OCI-LY1 (cell line): ENCODE data around the gene EP300.

Experiments used
- H2AFZ ChIP-seq: fragments of 200-600 bp; sonication (generic), shearing (Covaris generic); 2 replicates; pipeline ENCODE4 v1.6.0; 2014; ENCODE audit warnings: antibody characterized with exemption, mild to moderate bottlenecking, low read length
- H3F3A ChIP-seq: fragments of 200-600 bp; sonication (generic), shearing (Covaris generic); 2 replicates; pipeline ENCODE4 v1.6.0; 2014; ENCODE audit warnings: mild to moderate bottlenecking, antibody characterized with exemption, low read length, moderate library complexity; ENCODE audit not compliant: insufficient read depth
- H3K27ac ChIP-seq: fragments of 200-600 bp; sonication (generic); 2 replicates; pipeline ENCODE4 v1.5.1; 2014; ENCODE audit warnings: low read length, mixed run types, mild to moderate bottlenecking, low read depth; ENCODE audit not compliant: poor library complexity, severe bottlenecking
- H3K27me3 ChIP-seq: fragments of 200-600 bp; sonication (generic); 2 replicates; pipeline ENCODE4 v1.6.0; 2014; ENCODE audit warnings: antibody characterized with exemption, mild to moderate bottlenecking, low read length, moderate library complexity; ENCODE audit not compliant: insufficient read depth
- H3K36me3 ChIP-seq: fragments of 200-600 bp; sonication (generic); 2 replicates; pipeline ENCODE4 v1.6.1; 2014; ENCODE audit warnings: mild to moderate bottlenecking, antibody characterized with exemption, low read length, moderate library complexity, mixed read lengths; ENCODE audit not compliant: insufficient read depth
- H3K4me1 ChIP-seq: fragments of 200-600 bp; sonication (generic); 2 replicates; pipeline ENCODE4 v1.5.1; 2014; ENCODE audit warnings: mild to moderate bottlenecking, low read length, moderate library complexity; ENCODE audit not compliant: insufficient read depth, severe bottlenecking
- H3K4me2 ChIP-seq: fragments of 200-600 bp; sonication (generic), shearing (Covaris generic); 2 replicates; pipeline ENCODE4 v1.6.1; 2014; ENCODE audit warnings: low read length
- H3K4me3 ChIP-seq: fragments of 200-600 bp; sonication (generic); 2 replicates; pipeline ENCODE4 v1.5.1; 2014; ENCODE audit warnings: low read length, low read depth, mild to moderate bottlenecking, mixed read lengths; ENCODE audit not compliant: poor library complexity, severe bottlenecking
- H3K79me2 ChIP-seq: fragments of 200-600 bp; shearing (Covaris generic); 2 replicates; pipeline ENCODE4 v1.6.1; 2016; ENCODE audit warnings: mixed run types, low read length, mixed read lengths; ENCODE audit not compliant: insufficient read depth
- H3K9ac ChIP-seq: fragments of 200-600 bp; sonication (generic), shearing (Covaris generic); 2 replicates; pipeline ENCODE4 v1.6.1; 2014; ENCODE audit warnings: mild to moderate bottlenecking, low read length, mixed read lengths
- H3K9me2 ChIP-seq: fragments of 200-600 bp; sonication (generic), shearing (Covaris generic); 2 replicates; pipeline ENCODE4 v1.6.1; 2014; ENCODE audit warnings: low read depth, mild to moderate bottlenecking, low read length, mixed read lengths
- H3K9me3 ChIP-seq: fragments of 200-600 bp; shearing (Covaris generic); 2 replicates; pipeline ENCODE4 v1.6.1; 2014; ENCODE audit warnings: low read length, mixed read lengths
- H4K20me1 ChIP-seq: fragments of 200-600 bp; sonication (generic), shearing (Covaris generic); 2 replicates; pipeline ENCODE4 v1.6.0; 2016; ENCODE audit warnings: mild to moderate bottlenecking, low read length; ENCODE audit not compliant: insufficient read depth
- EZH2 ChIP-seq: fragments of 200-600 bp; sonication (generic), shearing (Covaris generic); IDR thresholded peaks from 2 replicates; pipeline ENCODE4 v1.8.0; 2017; ENCODE audit warnings: borderline replicate concordance, mixed run types, mild to moderate bottlenecking, antibody characterized with exemption, low read length, moderate library complexity, mixed read lengths
- TF ChIP-seq, protein P1 (sequence below): fragments of 200-600 bp; sonication (generic), shearing (Covaris generic); IDR thresholded peaks from 2 replicates; pipeline ENCODE4 v1.5.1; 2017; ENCODE audit warnings: mild to moderate bottlenecking, antibody characterized with exemption, low read length, moderate library complexity, mixed read lengths

The EP300 gene

DNA sequence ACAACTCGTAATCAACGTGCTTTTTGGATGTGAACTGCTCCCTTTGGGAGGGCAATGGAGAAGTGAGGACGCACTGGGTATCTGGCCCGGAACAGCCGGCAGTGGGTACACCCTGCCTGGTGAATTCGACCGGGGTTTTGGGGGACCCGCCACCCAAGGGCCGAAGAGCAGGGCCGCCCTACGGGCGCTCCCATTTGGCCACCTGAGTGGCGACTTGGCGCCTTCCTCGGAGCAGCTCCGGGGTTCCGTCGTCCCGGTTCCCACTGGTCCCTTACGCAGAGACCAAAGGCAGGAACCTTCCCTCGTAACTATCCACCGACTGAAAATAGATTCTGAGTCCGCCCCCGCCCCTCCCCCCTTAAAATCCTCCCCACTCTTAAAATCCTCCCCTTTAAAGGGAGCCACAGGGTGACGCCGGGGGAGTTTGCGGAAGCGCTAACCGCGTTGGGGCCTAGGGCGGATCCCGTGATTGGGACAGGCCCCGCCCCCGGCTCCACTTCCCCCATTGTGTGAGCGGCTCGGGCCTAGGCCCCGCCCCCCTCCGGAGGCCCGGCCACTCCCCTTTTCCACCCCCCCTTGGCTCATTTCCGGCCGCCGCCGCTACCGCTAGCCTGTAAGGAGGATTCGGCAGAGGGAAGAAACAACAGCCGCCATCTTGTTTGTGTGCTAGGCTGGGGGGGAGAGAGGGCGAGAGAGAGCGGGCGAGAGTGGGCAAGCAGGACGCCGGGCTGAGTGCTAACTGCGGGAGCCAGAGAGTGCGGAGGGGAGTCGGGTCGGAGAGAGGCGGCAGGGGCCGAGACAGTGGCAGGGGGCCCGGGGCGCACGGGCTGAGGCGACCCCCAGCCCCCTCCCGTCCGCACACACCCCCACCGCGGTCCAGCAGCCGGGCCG is 1.0 kb upstream of the EP300 start:
- Histone ChIP-seq H3K9ac (peak overlapping the region; percentile 93), H3K4me1 (peaks cover 26% of the 10 kb centered on the region), H3K4me3 (peak overlapping the region; percentile 82), H4K20me1 (no peaks in the 10 kb centered on the region), H3K27me3 (no peaks in the 10 kb centered on the region), H3K9me2 (no peaks in the 10 kb centered on the region), H3K4me2 (peak overlapping the region; percentile 85), H3K27ac (peak overlapping the region; percentile 84), H3K79me2 (peaks cover 39% of the 10 kb centered on the region), H3F3A (no peaks in the 10 kb centered on the region), H3K36me3 (peaks cover 14% of the 10 kb centered on the region; the same call in 1 of the 2 replicates), H3K9me3 (no peaks in the 10 kb centered on the region), H2AFZ (0 out of 2 replicates have a peak overlapping the region, but pooled peaks have one; percentile 6)
- TF ChIP-seq, protein P1, sequence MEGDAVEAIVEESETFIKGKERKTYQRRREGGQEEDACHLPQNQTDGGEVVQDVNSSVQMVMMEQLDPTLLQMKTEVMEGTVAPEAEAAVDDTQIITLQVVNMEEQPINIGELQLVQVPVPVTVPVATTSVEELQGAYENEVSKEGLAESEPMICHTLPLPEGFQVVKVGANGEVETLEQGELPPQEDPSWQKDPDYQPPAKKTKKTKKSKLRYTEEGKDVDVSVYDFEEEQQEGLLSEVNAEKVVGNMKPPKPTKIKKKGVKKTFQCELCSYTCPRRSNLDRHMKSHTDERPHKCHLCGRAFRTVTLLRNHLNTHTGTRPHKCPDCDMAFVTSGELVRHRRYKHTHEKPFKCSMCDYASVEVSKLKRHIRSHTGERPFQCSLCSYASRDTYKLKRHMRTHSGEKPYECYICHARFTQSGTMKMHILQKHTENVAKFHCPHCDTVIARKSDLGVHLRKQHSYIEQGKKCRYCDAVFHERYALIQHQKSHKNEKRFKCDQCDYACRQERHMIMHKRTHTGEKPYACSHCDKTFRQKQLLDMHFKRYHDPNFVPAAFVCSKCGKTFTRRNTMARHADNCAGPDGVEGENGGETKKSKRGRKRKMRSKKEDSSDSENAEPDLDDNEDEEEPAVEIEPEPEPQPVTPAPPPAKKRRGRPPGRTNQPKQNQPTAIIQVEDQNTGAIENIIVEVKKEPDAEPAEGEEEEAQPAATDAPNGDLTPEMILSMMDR: no peak
- TF ChIP-seq EZH2: no peak

DNA sequence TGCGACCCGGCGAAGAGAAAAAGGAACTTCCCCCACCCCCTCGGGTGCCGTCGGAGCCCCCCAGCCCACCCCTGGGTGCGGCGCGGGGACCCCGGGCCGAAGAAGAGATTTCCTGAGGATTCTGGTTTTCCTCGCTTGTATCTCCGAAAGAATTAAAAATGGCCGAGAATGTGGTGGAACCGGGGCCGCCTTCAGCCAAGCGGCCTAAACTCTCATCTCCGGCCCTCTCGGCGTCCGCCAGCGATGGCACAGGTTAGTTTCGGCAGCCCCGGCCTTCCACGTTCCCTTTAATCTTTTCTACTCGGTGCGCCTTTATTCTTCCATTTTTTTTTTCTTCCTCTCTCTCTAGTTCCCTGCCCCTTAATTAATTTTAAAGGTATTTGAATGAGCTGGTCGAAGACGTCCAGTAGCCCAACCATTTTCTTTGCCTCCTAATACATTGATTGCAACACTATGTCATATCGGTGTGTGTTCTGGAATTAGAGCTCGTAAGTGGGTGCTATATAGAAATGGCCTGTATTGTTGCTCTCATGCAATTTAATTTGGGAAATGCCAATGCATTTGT is 537 bp downstream of the EP300 start:
- no peaks in the 10 kb centered on the region for H3F3A ChIP-seq
- peaks cover 14% of the 10 kb centered on the region for H3K36me3 ChIP-seq
- no peaks in the 10 kb centered on the region for H3K9me3 ChIP-seq
- no peak overlapping the region for H2AFZ ChIP-seq
- peaks cover 55% of the 10 kb centered on the region for H3K79me2 ChIP-seq
- H4K20me1 ChIP-seq: no peaks in the 10 kb centered on the region
- peaks cover 40% of the 10 kb centered on the region for H3K4me1 ChIP-seq
- H3K9ac ChIP-seq: peak overlapping the region; percentile 86
- peak overlapping the region; percentile 78 for H3K27ac ChIP-seq
- H3K9me2 ChIP-seq: no peaks in the 10 kb centered on the region
- H3K4me2 ChIP-seq: peak overlapping the region; percentile 75
- H3K4me3 ChIP-seq: peak overlapping the region; percentile 82
- TF ChIP-seq, protein P1: no peak
- no peak for TF ChIP-seq EZH2
- no peaks in the 10 kb centered on the region for H3K27me3 ChIP-seq

DNA sequence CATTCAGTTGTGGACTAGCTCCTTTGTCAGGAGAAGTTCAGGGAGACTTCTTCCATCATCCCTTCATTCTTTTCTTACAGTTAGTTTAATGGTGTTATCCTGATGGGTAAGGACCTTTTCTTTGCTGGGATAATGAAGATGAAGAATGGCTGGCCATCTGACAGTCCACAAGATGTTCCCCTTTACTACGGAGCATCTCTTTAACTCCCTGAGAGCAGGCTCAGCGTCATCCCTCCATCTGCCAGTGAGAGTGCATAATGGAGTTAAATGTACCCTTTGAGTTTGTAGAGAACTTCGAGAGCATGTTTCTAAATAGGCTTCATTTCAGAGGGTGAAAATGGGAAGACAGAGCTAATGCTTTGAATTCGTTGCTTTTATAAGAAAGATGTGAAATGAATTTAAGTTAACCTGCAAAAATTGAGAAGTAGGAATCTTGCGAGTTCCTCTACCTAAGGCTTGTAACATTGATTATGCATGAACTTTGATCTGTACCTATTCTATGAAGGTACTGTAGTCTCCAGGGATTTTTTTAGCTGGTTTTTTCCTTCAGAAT is 1.7 kb downstream of the EP300 start:
- Histone ChIP-seq H2AFZ (no peak overlapping the region), H3K4me2 (peak overlapping the region; percentile 75), H3F3A (no peaks in the 10 kb centered on the region), H3K4me1 (peaks cover 52% of the 10 kb centered on the region), H3K9me3 (no peaks in the 10 kb centered on the region), H3K9ac (peak overlapping the region; percentile 86), H3K27ac (peak overlapping the region; percentile 1), H3K9me2 (no peaks in the 10 kb centered on the region), H3K4me3 (peak overlapping the region; percentile 82), H4K20me1 (no peaks in the 10 kb centered on the region), H3K79me2 (peaks cover 67% of the 10 kb centered on the region), H3K27me3 (no peaks in the 10 kb centered on the region), H3K36me3 (peaks cover 15% of the 10 kb centered on the region)
- no peak for TF ChIP-seq EZH2
- TF ChIP-seq, protein P1: no peak
